PC-3 (cell line): Measurements from ENCODE around the gene UBFD1. TPM values are rescaled to one million over a fixed set of nuclear protein-coding genes. Genes with fewer than 3 reads are reported as not detected.
"Not testable (repeated sequence)": the region's sequence is repeated elsewhere in the genome, so short reads cannot be mapped to it uniquely, and the experiment has no call there.

Experiments
- ATAC-seq: fragments of 200-7000 bp; cut with Tn5 transposase; 2 replicates; pipeline ENCODE4 v1.9.1; 2020; ENCODE audit warnings: mild to moderate bottlenecking, moderate library complexity
- BruUV-seq: library from RNA; stranded (reverse); fragments of 400-500 nt; replicated peaks from 2 replicates; lab custom pipeline; 2021; lab: Mats Ljungman, UMichigan
- CTCF ChIA-PET: fragments of 300-600 bp; sonication (Branson Sonifier 250); formaldehyde crosslinking; loops from one replicate; lab custom pipeline; 2022; ENCODE audit warnings: antibody characterized with exemption; lab: Charles Lee
- POLR2A ChIA-PET: fragments of 300-600 bp; sonication (Branson Sonifier 250); formaldehyde crosslinking; loops from one replicate; lab custom pipeline; 2022; ENCODE audit warnings: antibody characterized with exemption; ENCODE audit not compliant: unreplicated experiment; lab: Charles Lee
- DNase-seq: peaks from one replicate; pipeline ENCODE4 v3.0.0-alpha.2; 2015
- H2AFZ ChIP-seq: fragments of 300-600 bp; sonication (generic); 2 replicates; pipeline ENCODE4 v1.6.0; 2016; ENCODE audit warnings: antibody characterized with exemption, low read length
- H3F3A ChIP-seq: fragments of 300-600 bp; sonication (generic); one replicate; pipeline ENCODE4 v1.6.0; 2017; ENCODE audit warnings: antibody characterized with exemption, low read length, control low read depth, mild to moderate bottlenecking; ENCODE audit not compliant: unreplicated experiment
- H3K27ac ChIP-seq: fragments of 300-600 bp; sonication (generic); 2 replicates; pipeline ENCODE4 v1.5.1; 2016; ENCODE audit warnings: mild to moderate bottlenecking, low read length
- H3K27me3 ChIP-seq: fragments of 300-600 bp; sonication (generic); 2 replicates; pipeline ENCODE4 v1.6.1; 2016; ENCODE audit warnings: low read length, mixed read lengths
- H3K36me3 ChIP-seq: fragments of 300-600 bp; sonication (generic); 2 replicates; pipeline ENCODE4 v1.6.1; 2016; ENCODE audit warnings: low read depth, mixed run types, low read length, mixed read lengths
- H3K4me1 ChIP-seq: fragments of 300-600 bp; sonication (generic); 2 replicates; pipeline ENCODE4 v1.5.1; 2016; ENCODE audit warnings: low read length; ENCODE audit not compliant: insufficient read depth
- H3K4me2 ChIP-seq: fragments of 300-600 bp; sonication (generic); 2 replicates; pipeline ENCODE4 v1.6.0; 2016; ENCODE audit warnings: low read length
- H3K4me3 ChIP-seq: fragments of 300-600 bp; sonication (generic); 2 replicates; pipeline ENCODE4 v1.5.1; 2016; ENCODE audit warnings: mild to moderate bottlenecking, low read length, mixed read lengths
- H3K79me2 ChIP-seq: fragments of 300-600 bp; sonication (generic); 2 replicates; pipeline ENCODE4 v1.6.1; 2017; ENCODE audit warnings: low read length, mixed read lengths
- H3K9ac ChIP-seq: fragments of 300-600 bp; sonication (generic); 2 replicates; pipeline ENCODE4 v1.6.0; 2016; ENCODE audit warnings: mild to moderate bottlenecking, low read length
- H3K9me2 ChIP-seq: fragments of 300-600 bp; sonication (generic); replicated peaks from 2 replicates; pipeline ENCODE4 v1.6.1; 2016; ENCODE audit warnings: mixed run types, low read length, mixed read lengths
- H3K9me3 ChIP-seq: fragments of 300-600 bp; sonication (generic); 2 replicates; pipeline ENCODE4 v1.6.1; 2016; ENCODE audit warnings: low read length, mixed read lengths
- H4K20me1 ChIP-seq: fragments of 300-600 bp; sonication (generic); 2 replicates; pipeline ENCODE4 v1.6.1; 2016; ENCODE audit warnings: low read length, mixed read lengths
- EZH2 ChIP-seq: fragments of 300-600 bp; sonication (generic); IDR thresholded peaks from one replicate; pipeline ENCODE4 v1.6.1; 2017; ENCODE audit warnings: antibody characterized with exemption, mild to moderate bottlenecking, low read length; ENCODE audit not compliant: unreplicated experiment
- EZH2phosphoT487 ChIP-seq: fragments of 300-600 bp; sonication (generic); IDR thresholded peaks from 2 replicates; pipeline ENCODE4 v1.6.1; 2018; ENCODE audit warnings: mild to moderate bottlenecking, antibody characterized with exemption, low read length, borderline replicate concordance
- intact Hi-C: fragments of 100-400 bp; cut with micrococcal nuclease; formaldehyde crosslinking; loops from 2 replicates; pipeline ENCODE4 v1.9.0; 2023
- total RNA-seq: library from RNA; depleted of rRNA; stranded (reverse); fragments of >200 nt; gene quantifications from 2 replicates; pipeline ENCODE4 v1.2.3, GENCODE V29; 2014
- TF ChIP-seq, protein P1 (sequence below): fragments of 300-600 bp; sonication (generic); conservative IDR thresholded peaks from 2 replicates; pipeline ENCODE4 v1.5.1; 2017; ENCODE audit warnings: antibody characterized with exemption, low read depth, mild to moderate bottlenecking, low read length

UBFD1 gene
- total RNA-seq, 1 experiment from 2014 or later, result 69.7 TPM

DNA sequence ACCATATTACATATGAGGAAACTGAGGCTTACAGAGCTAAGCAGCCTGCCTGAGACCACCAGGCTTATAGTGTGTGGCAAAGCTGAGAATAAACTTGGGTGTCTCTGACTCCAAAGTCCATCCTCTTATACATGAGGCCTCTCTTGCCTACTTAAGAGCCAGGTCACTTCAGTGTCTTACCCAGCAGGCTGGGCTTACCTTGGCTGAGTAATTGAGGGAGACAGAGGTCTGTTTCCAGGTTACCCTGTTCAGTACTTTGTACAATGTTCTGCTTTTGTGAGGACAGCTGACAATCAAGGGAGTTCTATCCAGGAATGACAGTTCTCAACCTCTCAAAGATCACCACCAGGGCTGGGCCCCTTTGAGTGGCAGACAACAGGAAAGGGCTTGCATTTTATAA lies 24.2 kb downstream of the UBFD1 start:
- Histone ChIP-seq H3K27me3 (no peaks in the 10 kb centered on the region), H3F3A (no peaks in the 10 kb centered on the region), H3K9me2 (no peaks in the 10 kb centered on the region), H3K4me1 (no peaks in the 10 kb centered on the region), H3K4me3 (no peak overlapping the region), H3K79me2 (no peaks in the 10 kb centered on the region), H3K27ac (no peak overlapping the region), H4K20me1 (no peaks in the 10 kb centered on the region), H3K36me3 (peaks cover 12% of the 10 kb centered on the region), H3K9me3 (no peaks in the 10 kb centered on the region), H3K9ac (no peak overlapping the region), H2AFZ (no peak overlapping the region), H3K4me2 (no peak overlapping the region)
- TF ChIP-seq, protein P1, sequence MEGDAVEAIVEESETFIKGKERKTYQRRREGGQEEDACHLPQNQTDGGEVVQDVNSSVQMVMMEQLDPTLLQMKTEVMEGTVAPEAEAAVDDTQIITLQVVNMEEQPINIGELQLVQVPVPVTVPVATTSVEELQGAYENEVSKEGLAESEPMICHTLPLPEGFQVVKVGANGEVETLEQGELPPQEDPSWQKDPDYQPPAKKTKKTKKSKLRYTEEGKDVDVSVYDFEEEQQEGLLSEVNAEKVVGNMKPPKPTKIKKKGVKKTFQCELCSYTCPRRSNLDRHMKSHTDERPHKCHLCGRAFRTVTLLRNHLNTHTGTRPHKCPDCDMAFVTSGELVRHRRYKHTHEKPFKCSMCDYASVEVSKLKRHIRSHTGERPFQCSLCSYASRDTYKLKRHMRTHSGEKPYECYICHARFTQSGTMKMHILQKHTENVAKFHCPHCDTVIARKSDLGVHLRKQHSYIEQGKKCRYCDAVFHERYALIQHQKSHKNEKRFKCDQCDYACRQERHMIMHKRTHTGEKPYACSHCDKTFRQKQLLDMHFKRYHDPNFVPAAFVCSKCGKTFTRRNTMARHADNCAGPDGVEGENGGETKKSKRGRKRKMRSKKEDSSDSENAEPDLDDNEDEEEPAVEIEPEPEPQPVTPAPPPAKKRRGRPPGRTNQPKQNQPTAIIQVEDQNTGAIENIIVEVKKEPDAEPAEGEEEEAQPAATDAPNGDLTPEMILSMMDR, result no peak
- TF ChIP-seq EZH2 (no peak), EZH2phosphoT487 (no peak)
- DNase-seq (no peak), ATAC-seq (no peak)
- intact Hi-C loops, result no loop called here
- no TSS peak for BruUV-seq
- POLR2A ChIA-PET, result no interaction called here
- CTCF ChIA-PET, result no interaction called here

DNA sequence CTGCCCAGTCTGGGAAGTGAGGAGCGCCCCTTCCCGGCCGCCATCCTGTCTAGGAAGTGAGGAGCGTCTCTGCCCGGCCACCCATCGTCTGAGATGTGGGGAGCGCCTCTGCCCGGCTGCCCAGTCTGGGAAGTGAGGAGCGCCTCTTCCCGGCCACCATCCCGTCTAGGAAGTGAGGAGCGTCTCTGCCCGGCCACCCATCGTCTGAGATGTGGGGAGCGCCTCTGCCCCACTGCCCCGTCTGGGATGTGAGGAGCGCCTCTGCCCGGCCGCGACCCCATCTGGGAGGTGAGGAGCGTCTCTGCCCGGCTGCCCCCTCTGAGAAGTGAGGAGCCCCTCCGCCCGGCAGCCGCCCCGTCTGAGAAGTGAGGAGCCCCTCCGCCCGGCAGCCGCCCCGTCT lies 25.7 kb downstream of the UBFD1 start:
- H3K4me3 ChIP-seq, DNase-seq, H3K27me3 ChIP-seq, BruUV-seq, H3K4me2 ChIP-seq, H3K4me1 ChIP-seq, H3K9me3 ChIP-seq, ATAC-seq, H3K9me2 ChIP-seq, H3K9ac ChIP-seq, POLR2A ChIA-PET, H4K20me1 ChIP-seq, H3F3A ChIP-seq, H2AFZ ChIP-seq, H3K27ac ChIP-seq, intact Hi-C loops, CTCF ChIA-PET: not testable (repeated sequence)
- peaks cover 12% of the 10 kb centered on the region for H3K79me2 ChIP-seq
- peaks cover 16% of the 10 kb centered on the region for H3K36me3 ChIP-seq

DNA sequence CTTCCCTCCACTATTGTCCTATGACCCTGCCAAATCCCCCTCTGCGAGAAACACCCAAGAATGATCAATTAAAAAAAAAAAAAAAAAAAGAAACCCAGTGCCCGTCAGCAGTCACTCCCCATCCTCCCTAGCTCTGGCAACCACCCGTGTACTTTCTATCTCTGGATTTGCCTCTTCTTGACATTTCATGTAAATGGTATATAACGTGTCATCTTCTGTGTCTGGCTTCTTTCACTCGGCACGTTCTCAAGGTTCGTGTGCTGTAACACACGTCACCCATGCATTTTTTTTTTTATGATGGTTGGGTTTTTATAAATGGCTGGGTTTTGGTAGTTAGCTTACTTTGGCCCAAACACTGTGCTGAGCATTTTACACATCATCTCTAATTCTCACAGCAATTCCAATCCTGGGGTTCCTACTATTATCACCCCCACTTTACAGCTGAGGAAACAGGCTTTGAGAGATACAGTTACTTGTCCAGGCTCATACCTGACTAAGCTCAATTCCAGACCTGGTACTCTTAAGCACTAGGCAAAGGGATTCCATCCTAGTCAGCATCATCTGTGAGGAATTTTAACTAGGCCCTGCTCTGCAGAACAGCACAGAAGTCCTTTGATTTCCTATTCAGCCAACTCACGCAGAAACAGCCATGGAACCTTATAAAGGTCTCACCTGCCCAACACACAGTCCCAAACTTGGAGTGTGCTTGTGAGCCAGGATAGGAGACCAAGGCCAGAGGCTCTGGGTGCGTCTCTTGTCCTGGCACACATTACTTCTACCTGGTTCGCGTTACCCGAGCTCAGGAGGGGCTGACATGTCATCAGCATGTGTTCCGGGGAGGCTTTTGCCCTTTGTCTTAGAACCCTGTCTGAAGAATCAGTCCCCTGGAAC lies 26.9 kb downstream of the UBFD1 start:
- Histone ChIP-seq H2AFZ (no peak overlapping the region), H3F3A (no peaks in the 10 kb centered on the region), H4K20me1 (no peaks in the 10 kb centered on the region), H3K9me3 (no peaks in the 10 kb centered on the region), H3K9me2 (no peaks in the 10 kb centered on the region), H3K4me1 (no peaks in the 10 kb centered on the region), H3K27ac (no peak overlapping the region), H3K4me2 (no peak overlapping the region), H3K79me2 (peaks cover 23% of the 10 kb centered on the region), H3K36me3 (peaks cover 16% of the 10 kb centered on the region), H3K4me3 (no peak overlapping the region), H3K27me3 (no peaks in the 10 kb centered on the region), H3K9ac (no peak overlapping the region)
- DNase-seq (no peak), ATAC-seq (no peak)
- intact Hi-C loops, result no loop called here
- POLR2A ChIA-PET, result no interaction called here
- CTCF ChIA-PET, result no interaction called here
- no TSS peak for BruUV-seq
- TF ChIP-seq EZH2phosphoT487 (no peak), EZH2 (no peak)
- TF ChIP-seq, protein P1, result no peak
